Spleen (tissue), 11 donors: ENCODE data around the gene PEAK1. TPM values are rescaled to one million over a fixed set of nuclear protein-coding genes. Genes with fewer than 3 reads are reported as not detected.

Experiments
- DNase-seq: peaks from one replicate; pipeline ENCODE4 v3.0.0-alpha.2; 2020
- H3K27ac ChIP-seq, 8 donors: fragments of 200-600 bp; sonication (generic) in 7 of 8; 1 replicate in 4 of 8; 2 replicates in 4 of 8; pipeline versions ENCODE4 v1.5.0 to v1.8.0; 2016 to 2021; ENCODE audit warnings: inconsistent platforms in 4 of 8, mild to moderate bottlenecking in 4 of 8, moderate library complexity in 1 of 8
- H3K27me3 ChIP-seq, 7 donors: fragments of 200-600 bp; sonication (generic) in 6 of 7; replicated peaks in 1 of 7; 1 replicate in 4 of 7; 2 replicates in 3 of 7; pipeline versions ENCODE4 v1.5.0 to v1.8.0; 2016 to 2021; ENCODE audit warnings: inconsistent platforms in 3 of 7, mild to moderate bottlenecking in 1 of 7
- H3K36me3 ChIP-seq, 6 donors: fragments of 200-600 bp; sonication (generic) in 5 of 6; 1 replicate in 4 of 6; 2 replicates in 2 of 6; pipeline versions ENCODE4 v1.5.0 to v1.8.0; 2016 to 2021; ENCODE audit warnings: inconsistent platforms in 2 of 6
- H3K4me1 ChIP-seq, 6 donors: fragments of 200-600 bp; sonication (generic) in 5 of 6; 1 replicate in 3 of 6; 2 replicates in 3 of 6; pipeline versions ENCODE4 v1.5.0 to v1.8.0; 2016 to 2021; ENCODE audit warnings: inconsistent platforms in 3 of 6
- H3K4me3 ChIP-seq, 8 donors: fragments of 200-600 bp; sonication (generic) in 7 of 8; 1 replicate in 4 of 8; 2 replicates in 4 of 8; pipeline versions ENCODE4 v1.5.0 to v1.8.0; 2016 to 2021; ENCODE audit warnings: inconsistent platforms in 4 of 8, mild to moderate bottlenecking in 4 of 8, moderate library complexity in 2 of 8
- H3K9me3 ChIP-seq, 8 donors: fragments of 200-600 bp; sonication (generic) in 7 of 8; 1 replicate in 4 of 8; 2 replicates in 4 of 8; pipeline versions ENCODE4 v1.5.0 to v1.8.0; 2016 to 2021; ENCODE audit warnings: inconsistent platforms in 4 of 8
- POLR2A ChIP-seq, 3 donors: fragments of 450-650 bp; IDR thresholded peaks; one replicate each; pipeline ENCODE4 v1.5.1; 2017; ENCODE audit warnings: antibody characterized with exemption in 3 of 3, mild to moderate bottlenecking in 1 of 3
- POLR2AphosphoS5 ChIP-seq, 3 donors: sonication (generic); formaldehyde crosslinking; IDR thresholded peaks; one replicate each; pipeline ENCODE4 v1.5.1; 2017; ENCODE audit warnings: antibody characterized with exemption in 3 of 3
- WGBS, 5 donors: extraction: QIAGEN DNeasy Blood & Tissue Kit in 3 of 5; methylation state at CpG; one replicate each; pipeline versions ENCODE4 v1.1.5 to v1.1.7; 2013 to 2018; 5-methylcytosine and 5-hydroxymethylcytosine counted together
- intact Hi-C: fragments of 100-400 bp; cut with DNase I; formaldehyde crosslinking; loops from one replicate; pipeline ENCODE4 v1.15.0; 2023; ENCODE audit warnings: low total_unique reads
- polyA plus RNA-seq, 3 donors: library from polyadenylated mRNA; stranded (reverse); fragments of 200-250 nt; gene quantifications; one replicate each; pipeline ENCODE4 v1.2.1, GENCODE V29; 2013
- total RNA-seq, 7 donors: library from RNA; depleted of rRNA in 3 of 7; stranded (reverse); fragments of >200 nt in 3 of 7; fragmentation: NEBNext Ultra II Directional in 4 of 7; extraction: Animal tissue kit (Norgen Biotek cat#: 25700) in 4 of 7; gene quantifications; one replicate each; pipeline versions ENCODE4 v1.1.0 to v1.2.1, GENCODE V29; 2016 to 2021
- TF ChIP-seq, protein P1 (sequence below), 11 experiments: fragments of 200-600 bp in 7 of 11; fragments of 450-650 bp in 4 of 11; sonication (generic) in 4 of 11; IDR thresholded peaks in 8 of 11; conservative IDR thresholded peaks in 3 of 11; 1 replicate in 7 of 11; 2 replicates in 4 of 11; pipeline versions ENCODE4 v1.4.0 to v1.8.0; 2016 to 2021; ENCODE audit warnings: antibody characterized with exemption in 11 of 11, inconsistent platforms in 4 of 11, mild to moderate bottlenecking in 1 of 11
- donor health status: healthy with polysubstance abuse.
- donor health status: DM: no; HTN: no; CAD: no; lungs with moderate emphysema.
- donor health status: DM: no; HTN: no; CAD: no.
- donor health status: Bipolar disorder and iron deficiency.
- donor health status: healthy.
- donor health status: DM: no; HTN: no; CAD: no.
- donor health status: DM: yes; HTN: yes; CAD: no.

The PEAK1 gene
- total and polyA plus RNA-seq, 10 donors = 5.0 to 415 (median 175) TPM

DNA sequence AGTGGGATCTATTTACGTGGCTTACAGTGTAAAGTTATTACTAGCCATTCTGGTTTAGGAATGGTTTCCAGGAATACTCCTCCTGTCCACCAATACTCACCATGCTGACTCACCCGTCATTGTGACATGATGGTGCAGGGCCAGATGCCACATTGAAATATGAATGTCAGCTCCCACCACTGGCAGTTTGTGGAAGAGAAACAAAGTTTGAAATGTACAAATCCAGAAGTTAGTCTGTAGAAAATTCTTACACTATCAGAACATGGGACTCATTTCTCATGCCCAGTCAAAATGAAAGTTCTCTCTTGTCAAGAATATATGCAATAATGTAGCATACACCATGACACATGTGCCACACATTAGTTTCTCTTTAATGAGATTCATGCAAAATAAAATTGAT, 334.6 kb downstream of the PEAK1 start:
- peak overlapping the region in 2 of 8 donors; percentile 61 to 72 for H3K27ac ChIP-seq
- no peak for TF ChIP-seq POLR2A (IDR thresholded peaks at IDR 0.05)
- no peak for TF ChIP-seq POLR2AphosphoS5 (IDR thresholded peaks at IDR 0.05)
- TF ChIP-seq, protein P1, sequence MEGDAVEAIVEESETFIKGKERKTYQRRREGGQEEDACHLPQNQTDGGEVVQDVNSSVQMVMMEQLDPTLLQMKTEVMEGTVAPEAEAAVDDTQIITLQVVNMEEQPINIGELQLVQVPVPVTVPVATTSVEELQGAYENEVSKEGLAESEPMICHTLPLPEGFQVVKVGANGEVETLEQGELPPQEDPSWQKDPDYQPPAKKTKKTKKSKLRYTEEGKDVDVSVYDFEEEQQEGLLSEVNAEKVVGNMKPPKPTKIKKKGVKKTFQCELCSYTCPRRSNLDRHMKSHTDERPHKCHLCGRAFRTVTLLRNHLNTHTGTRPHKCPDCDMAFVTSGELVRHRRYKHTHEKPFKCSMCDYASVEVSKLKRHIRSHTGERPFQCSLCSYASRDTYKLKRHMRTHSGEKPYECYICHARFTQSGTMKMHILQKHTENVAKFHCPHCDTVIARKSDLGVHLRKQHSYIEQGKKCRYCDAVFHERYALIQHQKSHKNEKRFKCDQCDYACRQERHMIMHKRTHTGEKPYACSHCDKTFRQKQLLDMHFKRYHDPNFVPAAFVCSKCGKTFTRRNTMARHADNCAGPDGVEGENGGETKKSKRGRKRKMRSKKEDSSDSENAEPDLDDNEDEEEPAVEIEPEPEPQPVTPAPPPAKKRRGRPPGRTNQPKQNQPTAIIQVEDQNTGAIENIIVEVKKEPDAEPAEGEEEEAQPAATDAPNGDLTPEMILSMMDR (IDR thresholded peaks at IDR 0.05 in 8 of 11, conservative IDR thresholded peaks at IDR 0.05 in 3 of 11) = no peak
- H3K4me1 ChIP-seq = peaks cover 6 to 45% (median 24%) of the 10 kb centered on the region in 6 donors
- 27 to 68% (median 50%) methylated on average over 2 of the region's 2 CpGs for WGBS, 5 donors
- no peaks in the 10 kb centered on the region for H3K9me3 ChIP-seq
- intact Hi-C loops = no loop called here
- no peak overlapping the region for H3K4me3 ChIP-seq
- H3K27me3 ChIP-seq = no peaks in the 10 kb centered on the region
- no peak for DNase-seq
- H3K36me3 ChIP-seq = no peaks in the 10 kb centered on the region

DNA sequence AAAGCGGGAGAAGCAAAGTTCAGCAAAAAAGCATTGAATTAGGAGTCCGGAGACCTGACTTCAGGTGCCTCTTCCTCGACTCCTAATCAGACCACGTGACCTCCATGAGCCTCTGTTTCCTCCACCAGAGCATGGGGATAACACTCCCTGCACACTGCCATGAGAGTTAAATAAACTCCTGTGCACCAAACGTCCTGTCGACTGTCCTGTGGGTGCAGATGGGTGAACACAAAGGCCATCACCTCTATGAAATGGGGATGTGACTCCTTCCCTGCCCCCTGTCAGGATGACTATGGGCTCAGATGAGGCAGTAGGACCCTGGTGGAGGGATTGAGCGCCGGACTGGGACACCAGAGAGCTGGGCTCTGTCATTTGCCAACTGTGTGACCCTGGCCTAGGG, 335.5 kb downstream of the PEAK1 start:
- TF ChIP-seq, protein P1 (IDR thresholded peaks at IDR 0.05 in 8 of 11, conservative IDR thresholded peaks at IDR 0.05 in 3 of 11) = no peak
- TF ChIP-seq POLR2A (IDR thresholded peaks at IDR 0.05) (no peak), POLR2AphosphoS5 (IDR thresholded peaks at IDR 0.05) (no peak)
- Histone ChIP-seq H3K9me3 (no peaks in the 10 kb centered on the region), H3K27me3 (no peaks in the 10 kb centered on the region), H3K27ac (peak overlapping the region in 4 of 8 donors; percentile 42 to 72 (median 56)), H3K4me3 (peak overlapping the region in 1 of 8 donors; percentile 41), H3K4me1 (peaks cover 6 to 45% (median 24%) of the 10 kb centered on the region in 6 donors), H3K36me3 (no peaks in the 10 kb centered on the region)
- intact Hi-C loops = no loop called here
- WGBS, 5 donors = 82 to 95% (median 89%) methylated on average over 6 to 8 of the region's 8 CpGs
- DNase-seq = no peak

DNA sequence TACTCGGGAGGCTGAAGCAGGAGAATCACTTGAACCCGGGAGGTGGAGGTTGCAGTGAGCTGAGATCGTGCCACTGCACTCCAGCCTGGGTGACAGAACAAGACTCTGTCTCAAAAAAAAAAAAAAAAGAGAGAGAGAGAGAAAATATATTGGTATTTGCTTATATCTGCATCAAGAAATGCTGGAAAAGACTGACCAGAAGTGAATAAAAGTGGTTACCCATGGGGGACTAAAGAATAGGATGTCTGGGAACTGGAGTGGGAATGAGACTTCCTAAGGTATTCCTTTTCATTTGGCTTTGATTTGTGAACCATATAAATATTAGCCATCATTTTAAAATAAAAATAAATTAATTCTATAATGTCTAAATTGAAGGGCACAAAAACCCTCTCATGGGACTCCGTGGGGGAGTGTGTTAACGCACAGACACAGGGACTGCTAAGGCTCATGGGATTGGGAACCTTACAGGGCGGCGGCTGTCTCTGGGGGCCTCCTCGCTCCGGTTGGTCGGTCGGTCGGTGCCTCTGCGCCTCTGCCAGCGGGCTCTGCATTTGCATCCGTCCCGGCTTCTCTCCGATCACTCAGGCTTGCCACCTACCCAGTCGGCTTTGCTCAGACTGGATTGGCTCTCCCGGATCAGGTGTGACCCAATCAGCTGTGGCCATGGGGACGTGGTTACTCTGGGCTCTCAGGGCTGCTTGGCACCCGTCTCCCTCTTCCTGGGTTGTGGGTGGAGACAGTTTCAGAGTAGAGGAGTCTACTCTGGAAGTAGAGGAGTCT, 336.3 kb downstream of the PEAK1 start:
- WGBS, 5 donors = 13 to 22% (median 15%) methylated on average over 17 to 21 of the region's 21 CpGs
- TF ChIP-seq, protein P1 (IDR thresholded peaks at IDR 0.05 in 8 of 11, conservative IDR thresholded peaks at IDR 0.05 in 3 of 11) = no peak
- TF ChIP-seq POLR2AphosphoS5 (IDR thresholded peaks at IDR 0.05) = peak; percentile 36 to 73 (median 73)
- TF ChIP-seq POLR2A (IDR thresholded peaks at IDR 0.05) = no peak
- DNase-seq = peak; percentile 96
- Histone ChIP-seq H3K9me3 (no peaks in the 10 kb centered on the region), H3K36me3 (no peaks in the 10 kb centered on the region), H3K4me1 (peaks cover 6 to 45% (median 24%) of the 10 kb centered on the region in 6 donors), H3K27ac (peak overlapping the region in 4 of 8 donors; percentile 42 to 72 (median 56)), H3K4me3 (peak overlapping the region in 2 of 8 donors; percentile 12 to 41), H3K27me3 (no peaks in the 10 kb centered on the region)
- intact Hi-C loops = no loop called here

DNA sequence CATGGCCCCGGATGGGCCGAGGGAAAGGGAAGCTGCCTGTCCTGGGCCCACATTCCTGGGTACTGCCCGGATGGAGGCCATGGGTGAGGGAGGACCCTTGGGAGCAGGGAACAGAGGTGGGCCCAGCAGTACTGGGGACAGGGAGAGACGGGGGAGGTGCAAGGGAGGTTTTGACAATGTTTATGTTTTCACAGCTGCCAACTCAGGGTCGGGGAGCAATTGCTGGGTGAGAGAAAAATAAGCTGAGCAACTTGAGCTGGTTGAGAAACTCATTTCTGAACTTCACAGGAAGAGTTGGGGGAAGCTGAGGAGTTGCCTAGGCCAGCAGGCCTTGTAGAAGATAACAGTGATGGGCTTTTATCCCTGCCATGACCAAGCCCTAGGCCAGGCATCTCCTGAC, 337.9 kb downstream of the PEAK1 start:
- no peaks in the 10 kb centered on the region for H3K9me3 ChIP-seq
- H3K4me1 ChIP-seq = peaks cover 6 to 45% (median 24%) of the 10 kb centered on the region in 6 donors
- TF ChIP-seq POLR2A (IDR thresholded peaks at IDR 0.05) (no peak), POLR2AphosphoS5 (IDR thresholded peaks at IDR 0.05) (no peak)
- TF ChIP-seq, protein P1 (IDR thresholded peaks at IDR 0.05 in 8 of 11, conservative IDR thresholded peaks at IDR 0.05 in 3 of 11) = no peak
- 64 to 78% (median 73%) methylated on average over 3 to 5 of the region's 5 CpGs for WGBS, 5 donors
- no peak overlapping the region for H3K27ac ChIP-seq
- DNase-seq = no peak
- no peaks in the 10 kb centered on the region for H3K36me3 ChIP-seq
- intact Hi-C loops = no loop called here
- no peaks in the 10 kb centered on the region for H3K27me3 ChIP-seq
- H3K4me3 ChIP-seq = no peak overlapping the region
